Naive thymus-derived CD8-positive, alpha-beta T cell (primary cell): Measurements from ENCODE around the gene TXNL4A. TPM values are rescaled to one million over a fixed set of nuclear protein-coding genes. Genes with fewer than 3 reads are reported as not detected.
A peak's percentile ranks its signal among the peaks of the same experiment; 100 is the strongest.
"Not testable (repeated sequence)": the region's sequence is repeated elsewhere in the genome, so short reads cannot be mapped to it uniquely, and the experiment has no call there.

Experiments
- ATAC-seq, 2 donors: fragments of 150-1000 bp; cut with Tn5 transposase in 1 of 2; sonication (Bioruptor Pico), chemical (Tn5 transposase) in 1 of 2; 1 replicate in 1 of 2; 2 replicates in 1 of 2; pipeline ENCODE4 v1.10.0; 2021; ENCODE audit warnings: mild to moderate bottlenecking in 2 of 2, moderate library complexity in 2 of 2
- POLR2A ChIA-PET: fragments of 350-600 bp; sonication (Branson Sonifier 250); formaldehyde crosslinking; loops from one replicate; lab custom pipeline; 2021; ENCODE audit warnings: antibody characterized with exemption; lab: Charles Lee
- DNase-seq, 10 donors: peaks; one replicate each; pipeline versions ENCODE4 v3.0.0 to v3.0.0-alpha.2; 2020 to 2022
- H3K27ac Mint-ChIP-seq, 10 donors: one replicate each; pipeline ENCODE4 v1.8.0; 2020 to 2022; ENCODE audit warnings: mild to moderate bottlenecking in 10 of 10, mixed read lengths in 10 of 10, moderate library complexity in 4 of 10, inconsistent platforms in 1 of 10
- H3K27me3 Mint-ChIP-seq, 5 donors: one replicate each; pipeline ENCODE4 v1.8.0; 2021 to 2022; ENCODE audit warnings: mixed read lengths in 5 of 5
- H3K36me3 Mint-ChIP-seq, 3 donors: one replicate each; pipeline ENCODE4 v1.8.0; 2020 to 2022; ENCODE audit warnings: mixed read lengths in 3 of 3, mild to moderate bottlenecking in 2 of 3, inconsistent platforms in 1 of 3
- H3K4me1 Mint-ChIP-seq, 4 donors: one replicate each; pipeline ENCODE4 v1.8.0; 2021 to 2022; ENCODE audit warnings: mixed read lengths in 4 of 4
- H3K4me3 Mint-ChIP-seq, 10 donors: one replicate each; pipeline ENCODE4 v1.8.0; 2020 to 2022; ENCODE audit warnings: mild to moderate bottlenecking in 10 of 10, mixed read lengths in 10 of 10, moderate library complexity in 6 of 10, inconsistent platforms in 1 of 10
- H3K9me3 Mint-ChIP-seq, 9 donors: one replicate each; pipeline ENCODE4 v1.8.0; 2020 to 2022; ENCODE audit warnings: mixed read lengths in 9 of 9, mild to moderate bottlenecking in 3 of 9, inconsistent platforms in 1 of 9, moderate library complexity in 1 of 9
- polyA plus RNA-seq, 3 donors: library from polyadenylated mRNA; unstranded; fragments of 300-500 nt; fragmentation: Illumina TruSeq; gene quantifications; one replicate each; pipeline ENCODE4 v1.2.3, GENCODE V29; 2021
- total RNA-seq, 8 experiments: library from RNA in 2 of 8; stranded (reverse) in 2 of 8; gene quantifications; one replicate each; pipeline ENCODE4 v1.2.3 and lab custom pipeline; 2021 to 2026

The TXNL4A gene
- total and polyA plus RNA-seq, 5 experiments from 2014 or later, result 71.9 to 225 (median 213) TPM

GRCh38 chr18:80022613-80023012 is 34.2 kb upstream of the TXNL4A start:
- H3K27ac Mint-ChIP-seq, result peak overlapping the region in 1 of 10 donors; percentile 80
- peaks cover 13 to 61% (median 57%) of the 10 kb centered on the region in 3 donors for H3K36me3 Mint-ChIP-seq
- ATAC-seq (no peak), DNase-seq (peak in 2 of 10 donors; percentile 10 to 19)
- no peak overlapping the region for H3K4me3 Mint-ChIP-seq
- POLR2A ChIA-PET, result no interaction called here
- no peaks in the 10 kb centered on the region for H3K27me3 Mint-ChIP-seq
- peaks cover 0 to 96% (median 40%) of the 10 kb centered on the region in 9 donors for H3K9me3 Mint-ChIP-seq
- peaks cover 0 to 3% (median 0%) of the 10 kb centered on the region in 4 donors for H3K4me1 Mint-ChIP-seq

DNA sequence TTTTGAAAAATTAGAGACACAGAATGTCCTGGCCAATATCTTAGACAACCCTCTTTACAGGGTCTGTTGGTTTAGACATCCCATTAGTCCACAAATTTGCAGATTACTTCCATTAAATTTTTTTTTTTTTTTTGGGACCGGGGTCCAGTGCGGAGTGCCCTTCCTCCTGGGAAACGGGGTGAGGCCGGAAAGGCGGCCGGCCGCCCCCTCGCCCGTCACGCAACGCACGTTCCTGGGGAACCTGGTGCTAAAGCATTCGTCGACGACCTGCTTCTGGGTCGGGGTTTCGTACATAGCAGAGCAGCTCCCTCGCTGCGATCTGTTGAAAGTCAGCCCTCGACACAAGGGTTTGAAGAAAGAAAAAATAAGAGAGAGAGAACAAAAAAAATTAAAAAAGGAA is 24.4 kb upstream of the TXNL4A start:
- H3K4me3 Mint-ChIP-seq, result no peak overlapping the region
- POLR2A ChIA-PET, result no interaction called here
- H3K4me1 Mint-ChIP-seq, result no peaks in the 10 kb centered on the region
- H3K9me3 Mint-ChIP-seq, result peaks cover 2 to 47% (median 24%) of the 10 kb centered on the region in 9 donors
- H3K36me3 Mint-ChIP-seq, result peaks cover 2 to 41% (median 17%) of the 10 kb centered on the region in 3 donors
- no peak overlapping the region for H3K27ac Mint-ChIP-seq
- no peak for DNase-seq
- no peaks in the 10 kb centered on the region for H3K27me3 Mint-ChIP-seq
- ATAC-seq, result no peak

GRCh38 chr18:80011496-80012137 is 23.3 kb upstream of the TXNL4A start:
- peaks cover 2 to 55% (median 24%) of the 10 kb centered on the region in 9 donors for H3K9me3 Mint-ChIP-seq
- not testable (repeated sequence) for H3K27ac Mint-ChIP-seq

DNA sequence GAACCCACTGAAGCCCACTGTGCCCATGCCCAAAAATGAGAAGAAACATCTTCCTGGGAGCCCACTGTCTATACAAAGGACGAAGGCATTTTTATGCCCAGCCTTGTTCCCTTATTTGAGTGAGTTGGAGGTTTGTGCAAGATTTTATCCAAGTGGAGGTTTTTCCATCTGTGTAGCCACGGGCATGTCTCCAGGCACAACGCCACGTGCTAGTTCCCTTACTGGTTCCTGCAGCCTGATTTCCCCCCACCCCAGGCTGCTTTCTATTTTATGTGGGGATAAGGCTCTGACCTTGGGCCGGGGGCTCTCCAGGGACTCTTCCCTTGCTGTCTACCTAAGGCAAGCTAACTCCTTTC is 22.2 kb upstream of the TXNL4A start:
- POLR2A ChIA-PET, result no interaction called here
- no peak overlapping the region for H3K4me3 Mint-ChIP-seq
- no peaks in the 10 kb centered on the region for H3K4me1 Mint-ChIP-seq
- no peak for DNase-seq
- no peak for ATAC-seq
- H3K9me3 Mint-ChIP-seq, result peaks cover 2 to 55% (median 24%) of the 10 kb centered on the region in 9 donors
- H3K27me3 Mint-ChIP-seq, result no peaks in the 10 kb centered on the region
- H3K27ac Mint-ChIP-seq, result no peak overlapping the region
- H3K36me3 Mint-ChIP-seq, result peaks cover 2 to 41% (median 21%) of the 10 kb centered on the region in 3 donors

More at GRCh38 chr18:80011496-80012137, 23.3 kb upstream of the TXNL4A start:
- ATAC-seq, H3K4me1 Mint-ChIP-seq, POLR2A ChIA-PET, H3K4me3 Mint-ChIP-seq, H3K27me3 Mint-ChIP-seq, DNase-seq: not testable (repeated sequence)
- H3K36me3 Mint-ChIP-seq, result peaks cover 2 to 41% (median 18%) of the 10 kb centered on the region in 3 donors

- Mint-ChIP-seq H3K9me3 (peaks cover 2 to 55% (median 24%) of the 10 kb centered on the region in 9 donors), H3K4me1 (no peaks in the 10 kb centered on the region), H3K4me3 (no peak overlapping the region), H3K36me3 (peaks cover 2 to 41% (median 21%) of the 10 kb centered on the region in 3 donors), H3K27ac (no peak overlapping the region), H3K27me3 (no peaks in the 10 kb centered on the region)
- no peak for DNase-seq
- no peak for ATAC-seq
- POLR2A ChIA-PET, result no interaction called here
These were observed 21.5 kb upstream of the TXNL4A start for GRCh38 chr18:80009661-80010550.

- Mint-ChIP-seq H3K36me3 (peaks cover 2 to 30% (median 25%) of the 10 kb centered on the region in 3 donors), H3K27me3 (no peaks in the 10 kb centered on the region), H3K4me1 (no peaks in the 10 kb centered on the region), H3K4me3 (no peak overlapping the region), H3K9me3 (peaks cover 0 to 39% (median 23%) of the 10 kb centered on the region in 9 donors), H3K27ac (no peak overlapping the region)
- DNase-seq (no peak), ATAC-seq (no peak)
- POLR2A ChIA-PET, result no interaction called here
These were observed 18.4 kb upstream of the TXNL4A start for GRCh38 chr18:80006724-80007123.

DNA sequence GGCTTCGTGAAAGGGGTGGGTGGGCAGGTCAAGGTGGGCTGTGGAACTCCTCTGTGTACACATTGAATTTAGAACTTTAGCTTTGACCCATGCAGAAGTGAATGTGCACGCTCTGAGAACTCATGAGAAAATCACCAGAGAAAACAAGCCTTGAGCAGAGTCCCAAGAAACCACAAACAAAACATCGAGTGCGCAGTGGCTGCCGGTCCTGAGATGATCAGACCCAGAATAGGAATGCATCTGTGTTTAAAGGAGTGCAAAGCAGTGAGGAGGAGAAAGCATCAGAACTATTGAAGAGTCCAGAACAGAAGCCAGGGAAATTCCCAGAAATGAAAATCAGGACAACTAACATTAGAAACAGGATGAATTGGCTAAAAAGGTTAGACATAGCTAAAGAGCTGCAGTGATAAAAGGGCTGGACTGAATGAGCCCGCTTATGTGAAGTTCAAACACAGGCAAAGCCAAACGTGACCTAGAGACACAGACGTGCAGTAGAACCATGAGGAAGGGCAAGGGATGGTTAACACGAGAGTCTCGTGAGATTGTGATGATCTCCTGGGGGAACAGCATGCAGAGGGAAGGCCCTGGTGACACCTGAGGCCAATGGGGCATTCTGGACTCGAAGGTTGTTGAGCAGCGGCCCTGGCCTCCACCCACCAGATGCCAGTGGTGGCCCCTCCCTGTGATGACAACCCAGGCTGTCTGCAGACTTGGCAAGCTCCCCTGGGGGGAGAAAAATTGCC is 16.4 kb upstream of the TXNL4A start:
- POLR2A ChIA-PET, result no interaction called here
- H3K4me3 Mint-ChIP-seq, result no peak overlapping the region
- peaks cover 4 to 42% (median 28%) of the 10 kb centered on the region in 9 donors for H3K9me3 Mint-ChIP-seq
- DNase-seq (no peak), ATAC-seq (no peak)
- H3K27me3 Mint-ChIP-seq, result peaks cover 0 to 3% (median 0%) of the 10 kb centered on the region in 5 donors
- H3K36me3 Mint-ChIP-seq, result peaks cover 0 to 27% (median 21%) of the 10 kb centered on the region in 3 donors
- no peaks in the 10 kb centered on the region for H3K4me1 Mint-ChIP-seq
- no peak overlapping the region for H3K27ac Mint-ChIP-seq

- ATAC-seq (no peak), DNase-seq (no peak)
- Mint-ChIP-seq H3K4me1 (no peaks in the 10 kb centered on the region), H3K4me3 (no peak overlapping the region), H3K27ac (no peak overlapping the region), H3K27me3 (peaks cover 0 to 4% (median 0%) of the 10 kb centered on the region in 5 donors), H3K9me3 (peaks cover 5 to 30% (median 21%) of the 10 kb centered on the region in 9 donors), H3K36me3 (peaks cover 0 to 16% (median 16%) of the 10 kb centered on the region in 3 donors)
- POLR2A ChIA-PET, result no interaction called here
These were observed 14.1 kb upstream of the TXNL4A start for GRCh38 chr18:80002468-80002867.

DNA sequence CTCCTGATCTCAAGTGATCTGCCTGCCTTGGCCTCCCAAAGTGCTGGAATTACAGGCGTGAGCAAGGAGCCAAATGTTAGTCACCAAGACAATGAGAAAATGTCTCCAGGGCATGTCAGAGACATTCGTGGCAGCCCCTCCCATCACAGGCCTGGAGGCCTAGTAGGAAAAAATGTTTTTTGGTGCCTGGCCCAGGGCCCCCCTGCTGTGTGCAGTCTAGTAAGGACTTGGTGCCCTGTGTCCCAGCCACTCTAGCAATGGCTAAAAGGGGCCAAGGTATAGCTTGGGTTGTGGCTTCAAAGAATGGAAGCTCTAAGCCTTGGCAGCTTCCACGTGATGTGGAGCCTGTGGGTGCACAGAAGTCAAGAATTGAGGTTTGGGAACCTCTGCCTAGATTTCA is 12.5 kb upstream of the TXNL4A start:
- H3K4me3 Mint-ChIP-seq, result no peak overlapping the region
- peaks cover 0 to 4% (median 0%) of the 10 kb centered on the region in 5 donors for H3K27me3 Mint-ChIP-seq
- H3K27ac Mint-ChIP-seq, result no peak overlapping the region
- no peak for DNase-seq
- POLR2A ChIA-PET, result no interaction called here
- H3K4me1 Mint-ChIP-seq, result no peaks in the 10 kb centered on the region
- peaks cover 0 to 16% (median 12%) of the 10 kb centered on the region in 3 donors for H3K36me3 Mint-ChIP-seq
- H3K9me3 Mint-ChIP-seq, result peaks cover 5 to 24% (median 12%) of the 10 kb centered on the region in 9 donors
- no peak for ATAC-seq

- H3K4me3 Mint-ChIP-seq, DNase-seq, H3K27me3 Mint-ChIP-seq, H3K4me1 Mint-ChIP-seq, ATAC-seq, H3K27ac Mint-ChIP-seq, POLR2A ChIA-PET: not testable (repeated sequence)
- peaks cover 0 to 16% (median 12%) of the 10 kb centered on the region in 3 donors for H3K36me3 Mint-ChIP-seq
- peaks cover 5 to 24% (median 12%) of the 10 kb centered on the region in 9 donors for H3K9me3 Mint-ChIP-seq
These were observed 11.3 kb upstream of the TXNL4A start for GRCh38 chr18:79999701-80000100.

- POLR2A ChIA-PET, result no interaction called here
- Mint-ChIP-seq H3K4me1 (peaks cover 8 to 18% (median 14%) of the 10 kb centered on the region in 4 donors), H3K27me3 (peaks cover 0 to 1% (median 0%) of the 10 kb centered on the region in 5 donors), H3K36me3 (peaks cover 0 to 5% (median 0%) of the 10 kb centered on the region in 3 donors), H3K9me3 (no peaks in the 10 kb centered on the region), H3K4me3 (no peak overlapping the region), H3K27ac (peak overlapping the region in 1 of 10 donors; percentile 63)
- ATAC-seq (no peak), DNase-seq (no peak)
These were observed 3.1 kb upstream of the TXNL4A start for GRCh38 chr18:79991494-79991893.

GRCh38 chr18:79989195-79989497 is 783 bp upstream of the TXNL4A start:
- Mint-ChIP-seq H3K4me1 (peaks cover 11 to 38% (median 34%) of the 10 kb centered on the region in 4 donors), H3K9me3 (no peaks in the 10 kb centered on the region), H3K4me3 (peak overlapping the region; percentile 84 to 97 (median 93)), H3K27me3 (no peaks in the 10 kb centered on the region), H3K36me3 (peaks cover 0 to 26% (median 0%) of the 10 kb centered on the region in 3 donors), H3K27ac (peak overlapping the region; percentile 77 to 98 (median 97))
- POLR2A ChIA-PET, result interaction anchor here (1.0 to 3.5 kb wide), 7 partner anchors 25 to 159 kb away, joined by 3 to 21 read pairs (median 4); partner anchors contain the start of genes HSBP1L1, RBFA and SLC66A2
- DNase-seq, result no peak
- no peak for ATAC-seq
